ENCODE measurements around the gene CHD3.

The CHD3 gene

GRCh38 chr17:7888184-7888920 is at the start of gene CHD3:
Gene CHD3 (plus strand): TSS chr17:7888789. CDS start chr17:7889001, 212 bp downstream.
- no peak for DNase-seq

- no peak for DNase-seq
These were observed 49.3 kb upstream of the CHD3 start for GRCh38 chr17:7839190-7839875.

- no peak for DNase-seq
These were observed 48.7 kb upstream of the CHD3 start for GRCh38 chr17:7839876-7840261.

- no peak for DNase-seq
These were observed 48.1 kb upstream of the CHD3 start for GRCh38 chr17:7840441-7840840.

GRCh38 chr17:7840875-7841274 is 47.7 kb upstream of the CHD3 start:
- DNase-seq, result no peak

DNA sequence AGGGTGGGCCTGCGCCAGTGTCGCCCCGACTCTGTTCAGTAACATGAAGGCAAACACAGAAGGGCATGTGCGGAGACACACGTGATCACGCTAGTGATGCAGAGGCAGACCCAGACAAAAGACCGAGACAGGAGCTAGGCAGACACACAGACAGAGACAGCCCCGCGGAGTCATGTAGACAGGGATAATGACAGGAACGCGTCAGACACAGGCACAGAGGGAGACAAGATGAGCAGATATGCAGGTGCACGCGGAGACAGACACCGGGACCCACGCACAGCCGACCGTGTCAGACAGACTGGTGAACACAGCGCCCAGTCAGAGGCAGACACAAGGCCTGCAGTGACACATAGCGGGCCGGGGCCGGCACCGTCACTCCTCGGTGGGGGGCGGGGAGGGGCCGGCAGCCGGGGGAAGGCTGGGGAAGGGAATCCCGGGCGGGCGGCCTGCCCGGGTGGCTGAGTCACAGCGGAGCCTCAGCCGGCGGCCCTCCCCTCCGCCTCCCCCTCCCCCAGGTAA is 47.1 kb upstream of the CHD3 start:
- DNase-seq, result no peak

GRCh38 chr17:7841915-7842379 is 46.6 kb upstream of the CHD3 start:
- DNase-seq, result no peak

DNA sequence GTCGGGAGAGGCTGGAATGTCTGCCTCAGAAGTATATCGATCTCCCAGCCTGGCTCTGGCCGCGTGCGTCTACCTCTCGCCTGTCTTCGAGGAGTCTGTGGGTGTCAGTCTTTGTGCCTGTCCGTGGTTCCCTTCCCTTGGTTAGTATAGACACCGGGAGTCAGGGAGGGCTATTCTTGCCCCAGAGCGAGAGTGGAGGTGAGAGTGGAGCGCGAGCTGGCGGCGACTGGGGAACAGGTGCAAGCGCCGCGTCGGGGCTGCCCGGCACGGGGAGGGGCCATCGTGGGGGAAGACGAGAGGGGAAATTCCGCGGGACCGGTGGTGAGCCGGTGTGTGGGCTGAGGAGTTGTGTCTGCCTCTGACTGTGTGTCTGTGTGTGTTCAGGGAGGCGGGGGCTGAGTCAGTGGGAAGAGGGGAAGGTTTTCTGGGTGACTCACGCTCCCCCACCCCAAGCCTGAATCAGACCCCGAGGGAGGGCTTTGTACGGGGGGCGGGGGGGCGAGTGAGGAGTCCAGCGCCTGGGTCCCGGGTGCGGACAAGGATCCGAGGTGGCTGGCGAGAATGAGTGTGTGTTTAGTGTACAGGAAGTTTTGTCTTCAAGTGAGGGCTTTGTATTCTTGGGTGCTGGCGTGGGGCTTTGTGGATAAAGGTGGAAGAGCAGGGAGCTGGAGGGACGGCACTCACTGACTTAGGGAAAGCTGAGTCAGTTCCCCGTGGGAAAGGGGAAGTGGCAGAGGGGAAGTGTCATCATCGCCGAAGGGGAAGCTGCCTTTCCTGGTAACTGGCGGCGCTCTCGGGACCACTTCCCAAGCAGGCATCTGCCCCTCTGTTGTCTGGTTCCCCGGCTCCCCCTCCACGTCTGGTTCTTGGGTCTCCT is 46.0 kb upstream of the CHD3 start:
- no peak for DNase-seq

- no peak for DNase-seq
These were observed 45.4 kb upstream of the CHD3 start for GRCh38 chr17:7843257-7843535.

DNA sequence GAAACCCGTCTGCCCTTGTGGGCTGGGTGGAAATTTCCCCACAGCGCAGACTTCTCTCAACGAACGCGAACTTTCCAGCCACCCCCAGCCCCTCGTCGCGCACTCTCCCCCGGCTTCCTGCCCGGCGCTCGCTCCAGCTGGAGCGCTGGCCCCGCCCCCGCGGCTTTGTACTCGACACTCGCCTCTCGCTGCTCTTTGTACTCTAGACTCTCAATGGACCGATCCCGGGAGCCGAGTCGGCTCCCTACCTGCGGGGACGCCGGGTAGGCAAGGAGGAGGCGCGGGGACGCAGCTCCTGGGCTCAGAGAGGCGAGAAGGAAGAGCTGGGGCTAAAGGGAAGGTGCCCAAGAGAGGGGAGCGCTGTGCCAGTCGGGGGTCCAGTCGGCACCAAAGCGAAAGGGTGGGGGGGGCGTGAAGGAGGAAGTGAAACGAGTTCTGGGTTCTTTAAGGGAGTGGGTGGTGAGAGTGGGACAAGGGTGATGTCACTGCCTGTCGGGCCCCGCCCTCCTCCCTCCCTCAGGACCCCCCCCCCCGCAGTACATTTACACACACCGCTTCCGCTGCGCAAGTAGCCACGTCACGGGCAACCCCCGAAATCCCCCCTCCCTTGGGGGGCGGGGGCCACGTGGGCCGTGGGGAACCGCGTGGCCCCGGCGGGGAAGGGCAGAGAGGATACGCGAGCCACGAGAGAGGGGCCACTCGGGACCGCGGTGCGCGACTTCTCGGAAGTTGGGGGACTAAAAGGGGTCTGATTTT is 44.9 kb upstream of the CHD3 start:
- DNase-seq, result peak; percentile 42

DNA sequence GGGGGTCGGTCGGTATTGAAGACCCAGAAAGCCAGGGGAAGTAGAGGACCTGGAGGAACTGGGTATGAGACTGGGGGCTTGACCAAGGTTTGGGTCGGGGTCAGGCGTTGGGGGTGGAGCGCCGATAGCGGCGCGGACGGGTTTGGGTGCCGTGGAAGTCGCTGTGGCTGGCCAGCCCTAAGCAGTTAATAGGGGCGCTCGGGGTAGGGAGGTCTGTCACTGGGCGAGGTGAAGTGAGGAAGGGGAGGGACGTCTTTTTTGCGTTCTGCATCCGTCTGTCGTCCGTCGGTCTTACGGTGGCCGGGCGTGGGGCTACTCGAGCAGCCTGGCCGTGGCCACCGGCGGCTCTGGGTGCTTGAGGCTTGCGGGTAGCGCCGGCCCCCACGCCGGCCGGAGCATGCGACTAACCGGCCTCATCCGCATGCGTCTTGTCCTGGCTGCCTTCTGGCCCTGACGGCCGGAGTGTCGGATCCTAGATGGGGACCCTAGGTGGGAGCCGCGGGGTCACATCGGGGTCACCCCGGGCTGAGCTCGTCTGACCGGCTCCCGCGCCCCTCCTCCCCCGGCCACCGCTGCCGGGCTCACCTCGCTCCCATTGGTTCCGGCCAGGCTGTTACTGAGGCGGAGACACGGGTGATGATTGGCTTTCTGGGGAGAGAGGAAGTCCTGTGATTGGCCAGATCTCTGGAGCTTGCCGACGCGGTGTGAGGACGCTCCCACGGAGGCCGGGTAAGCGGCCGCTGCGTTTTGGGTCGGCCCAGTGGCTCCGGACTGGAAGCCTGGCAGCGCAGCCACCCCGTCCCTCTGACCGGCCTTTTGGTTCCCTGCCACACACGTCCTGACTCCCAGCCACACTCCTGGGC is 44.1 kb upstream of the CHD3 start:
- DNase-seq, result peak; percentile 77

DNA sequence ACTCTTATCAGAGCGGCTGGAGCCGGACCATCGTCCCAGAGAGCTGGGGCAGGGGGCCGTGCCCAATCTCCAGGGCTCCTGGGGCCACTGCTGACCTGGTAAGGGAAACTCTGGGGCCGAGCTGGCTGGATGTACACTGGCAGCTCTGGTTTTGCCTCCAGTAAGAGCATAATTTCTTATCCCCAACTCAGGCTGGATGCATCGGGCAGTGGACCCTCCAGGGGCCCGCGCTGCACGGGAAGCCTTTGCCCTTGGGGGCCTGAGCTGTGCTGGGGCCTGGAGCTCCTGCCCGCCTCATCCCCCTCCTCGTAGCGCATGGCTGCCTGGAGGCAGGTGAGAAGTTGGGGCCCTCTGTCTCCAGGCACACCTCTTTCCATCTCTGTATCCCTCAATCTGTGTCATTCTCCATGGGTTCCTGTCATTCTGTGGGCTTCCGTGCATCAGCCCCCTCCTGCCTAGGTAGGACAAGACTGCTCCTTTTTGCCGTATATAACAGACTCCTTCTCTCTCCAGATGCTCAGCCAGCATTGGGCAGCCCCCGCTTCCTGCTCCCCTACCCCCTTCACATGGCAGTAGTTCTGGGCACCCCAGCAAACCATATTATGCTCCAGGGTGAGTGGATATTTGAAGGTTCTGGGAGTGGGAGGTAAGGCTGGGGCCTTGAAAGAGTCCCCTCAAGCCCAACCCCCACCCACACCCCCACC is 43.1 kb upstream of the CHD3 start:
- DNase-seq, result no peak

DNA sequence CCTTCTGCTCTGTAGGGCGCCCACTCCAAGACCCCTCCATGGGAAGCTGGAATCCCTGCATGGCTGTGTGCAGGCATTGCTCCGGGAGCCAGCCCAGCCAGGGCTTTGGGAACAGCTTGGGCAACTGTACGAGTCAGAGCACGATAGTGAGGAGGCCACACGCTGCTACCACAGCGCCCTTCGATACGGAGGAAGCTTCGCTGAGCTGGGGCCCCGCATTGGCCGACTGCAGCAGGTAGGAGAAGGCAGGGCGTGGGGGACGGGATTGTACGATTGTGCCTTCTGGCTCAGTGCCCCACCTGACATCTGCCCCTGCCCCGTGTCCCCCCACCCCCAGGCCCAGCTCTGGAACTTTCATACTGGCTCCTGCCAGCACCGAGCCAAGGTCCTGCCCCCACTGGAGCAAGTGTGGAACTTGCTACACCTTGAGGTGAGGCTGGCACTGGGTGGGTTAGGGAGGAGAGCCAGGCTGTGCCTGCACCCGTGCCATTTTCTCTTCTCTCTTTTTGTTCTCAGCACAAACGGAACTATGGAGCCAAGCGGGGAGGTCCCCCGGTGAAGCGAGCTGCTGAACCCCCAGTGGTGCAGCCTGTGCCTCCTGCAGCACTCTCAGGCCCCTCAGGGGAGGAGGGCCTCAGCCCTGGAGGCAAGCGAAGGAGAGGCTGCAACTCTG is 42.4 kb upstream of the CHD3 start:
- DNase-seq, result no peak

DNA sequence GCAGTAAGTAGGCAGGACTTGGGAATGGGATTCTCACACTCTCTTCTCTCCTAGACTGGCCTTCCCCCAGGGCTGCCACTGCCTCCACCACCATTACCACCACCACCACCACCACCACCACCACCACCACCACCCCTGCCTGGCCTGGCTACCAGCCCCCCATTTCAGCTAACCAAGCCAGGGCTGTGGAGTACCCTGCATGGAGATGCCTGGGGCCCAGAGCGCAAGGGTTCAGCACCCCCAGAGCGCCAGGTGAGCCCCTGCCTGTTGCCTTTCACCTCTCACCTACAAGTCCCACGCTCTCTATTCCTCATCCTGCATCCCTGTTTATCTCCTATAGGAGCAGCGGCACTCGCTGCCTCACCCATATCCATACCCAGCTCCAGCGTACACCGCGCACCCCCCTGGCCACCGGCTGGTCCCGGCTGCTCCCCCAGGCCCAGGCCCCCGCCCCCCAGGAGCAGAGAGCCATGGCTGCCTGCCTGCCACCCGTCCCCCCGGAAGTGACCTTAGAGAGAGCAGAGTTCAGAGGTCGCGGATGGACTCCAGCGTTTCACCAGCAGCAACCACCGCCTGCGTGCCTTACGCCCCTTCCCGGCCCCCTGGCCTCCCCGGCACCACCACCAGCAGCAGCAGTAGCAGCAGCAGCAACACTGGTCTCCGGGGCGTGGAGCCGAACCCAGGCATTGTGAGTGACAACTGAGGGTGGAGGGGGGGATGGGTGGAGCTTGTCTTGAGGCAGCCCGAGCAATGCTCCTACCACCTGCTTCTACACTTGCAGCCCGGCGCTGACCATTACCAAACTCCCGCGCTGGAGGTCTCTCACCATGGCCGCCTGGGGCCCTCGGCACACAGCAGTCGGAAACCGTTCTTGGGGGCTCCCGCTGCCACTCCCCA is 41.6 kb upstream of the CHD3 start:
- no peak for DNase-seq

DNA sequence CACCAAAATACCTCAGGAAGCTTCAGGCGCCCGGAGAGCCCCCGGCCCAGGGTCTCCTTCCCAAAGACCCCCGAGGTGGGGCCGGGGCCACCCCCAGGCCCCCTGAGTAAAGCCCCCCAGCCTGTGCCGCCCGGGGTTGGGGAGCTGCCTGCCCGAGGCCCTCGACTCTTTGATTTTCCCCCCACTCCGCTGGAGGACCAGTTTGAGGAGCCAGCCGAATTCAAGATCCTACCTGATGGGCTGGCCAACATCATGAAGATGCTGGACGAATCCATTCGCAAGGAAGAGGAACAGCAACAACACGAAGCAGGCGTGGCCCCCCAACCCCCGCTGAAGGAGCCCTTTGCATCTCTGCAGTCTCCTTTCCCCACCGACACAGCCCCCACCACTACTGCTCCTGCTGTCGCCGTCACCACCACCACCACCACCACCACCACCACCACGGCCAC is 40.4 kb upstream of the CHD3 start:
- DNase-seq, result no peak

DNA sequence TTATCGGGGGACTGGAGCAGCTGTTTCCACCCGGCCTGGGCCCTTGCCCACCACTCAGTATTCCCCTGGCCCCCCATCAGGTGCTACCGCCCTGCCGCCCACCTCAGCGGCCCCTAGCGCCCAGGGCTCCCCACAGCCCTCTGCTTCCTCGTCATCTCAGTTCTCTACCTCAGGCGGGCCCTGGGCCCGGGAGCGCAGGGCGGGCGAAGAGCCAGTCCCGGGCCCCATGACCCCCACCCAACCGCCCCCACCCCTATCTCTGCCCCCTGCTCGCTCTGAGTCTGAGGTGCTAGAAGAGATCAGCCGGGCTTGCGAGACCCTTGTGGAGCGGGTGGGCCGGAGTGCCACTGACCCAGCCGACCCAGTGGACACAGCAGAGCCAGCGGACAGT is 39.9 kb upstream of the CHD3 start:
- DNase-seq, result no peak

DNA sequence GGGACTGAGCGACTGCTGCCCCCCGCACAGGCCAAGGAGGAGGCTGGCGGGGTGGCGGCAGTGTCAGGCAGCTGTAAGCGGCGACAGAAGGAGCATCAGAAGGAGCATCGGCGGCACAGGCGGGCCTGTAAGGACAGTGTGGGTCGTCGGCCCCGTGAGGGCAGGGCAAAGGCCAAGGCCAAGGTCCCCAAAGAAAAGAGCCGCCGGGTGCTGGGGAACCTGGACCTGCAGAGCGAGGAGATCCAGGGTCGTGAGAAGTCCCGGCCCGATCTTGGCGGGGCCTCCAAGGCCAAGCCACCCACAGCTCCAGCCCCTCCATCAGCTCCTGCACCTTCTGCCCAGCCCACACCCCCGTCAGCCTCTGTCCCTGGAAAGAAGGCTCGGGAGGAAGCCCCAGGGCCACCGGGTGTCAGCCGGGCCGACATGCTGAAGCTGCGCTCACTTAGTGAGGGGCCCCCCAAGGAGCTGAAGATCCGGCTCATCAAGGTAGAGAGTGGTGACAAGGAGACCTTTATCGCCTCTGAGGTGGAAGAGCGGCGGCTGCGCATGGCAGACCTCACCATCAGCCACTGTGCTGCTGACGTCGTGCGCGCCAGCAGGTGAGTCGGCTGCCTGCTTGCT is 39.3 kb upstream of the CHD3 start:
- DNase-seq, result no peak

- no peak for DNase-seq
These were observed 38.7 kb upstream of the CHD3 start for GRCh38 chr17:7849751-7850504.

Measured in SIG-M5 (cell line).